ENCODE measurements around the gene STX17.
"Not testable (repeated sequence)": the region's sequence is repeated elsewhere in the genome, so short reads cannot be mapped to it uniquely, and the experiment has no call there.

The STX17 gene

GRCh38 chr9:99978221-99978620 lies 71.8 kb downstream of the STX17 start (continued):
- TF ChIP-seq ZBTB8A (tag by site-specific recombination; IDR thresholded peaks at IDR 0.05) (no peak), GFI1B (tag by site-specific recombination; IDR thresholded peaks at IDR 0.05) (no peak), ZNF10 (tag by site-specific recombination; IDR thresholded peaks at IDR 0.05) (no peak), ZNF837 (tag by site-specific recombination; IDR thresholded peaks at IDR 0.05) (no peak), GLIS2 (tag by site-specific recombination; IDR thresholded peaks at IDR 0.05) (no peak), ZBTB7A (tag by site-specific recombination; IDR thresholded peaks at IDR 0.05; ENCODE audit: low read depth) (no peak), ZNF350 (tag by site-specific recombination; IDR thresholded peaks at IDR 0.05) (no peak)

GRCh38 chr9:99980598-99980997 lies 74.1 kb downstream of the STX17 start:
- H3K36me3 ChIP-seq (ENCODE audit: control insufficient read depth in 2 of 2, insufficient read depth in 1 of 2, low read length in 2 of 2): peaks cover 0 to 20% of the 10 kb centered on the region in 2 experiments; a peak in 2 of 3 replicates
- ChIA-PET CTCF (no interaction called here), POLR2A (no interaction called here)
- TF ChIP-seq ZNF280C (tag by site-specific recombination; IDR thresholded peaks at IDR 0.05) (no peak), ZNF626 (tag by site-specific recombination; IDR thresholded peaks at IDR 0.05) (no peak), RBAK (tag by site-specific recombination; IDR thresholded peaks at IDR 0.05) (no peak), ZNF239 (tag by site-specific recombination; IDR thresholded peaks at IDR 0.05) (no peak), ZNF248 (tag by site-specific recombination; IDR thresholded peaks at IDR 0.05) (no peak), ZNF311 (tag by site-specific recombination; IDR thresholded peaks at IDR 0.05; ENCODE audit: borderline replicate concordance) (no peak), ZNF558 (tag by site-specific recombination; IDR thresholded peaks at IDR 0.05) (no peak), ZNF223 (tag by site-specific recombination; IDR thresholded peaks at IDR 0.05) (no peak), ZNF10 (tag by site-specific recombination; IDR thresholded peaks at IDR 0.05) (no peak), ZSCAN30 (tag by site-specific recombination; IDR thresholded peaks at IDR 0.05) (no peak), ZNF792 (tag by site-specific recombination; IDR thresholded peaks at IDR 0.05) (no peak)
- H3K27ac ChIP-seq (ENCODE audit: extremely low read depth, low read depth, low read length): no peak overlapping the region
- no peaks in the 10 kb centered on the region for H3K4me1 ChIP-seq (ENCODE audit: control insufficient read depth, insufficient read depth, low read length)
- H3K4me3 ChIP-seq (ENCODE audit: low read depth, low read length): no peak overlapping the region
- no peaks in the 10 kb centered on the region for H3K9me3 ChIP-seq (ENCODE audit: control insufficient read depth, insufficient read depth, low read depth, low read length)

DNA sequence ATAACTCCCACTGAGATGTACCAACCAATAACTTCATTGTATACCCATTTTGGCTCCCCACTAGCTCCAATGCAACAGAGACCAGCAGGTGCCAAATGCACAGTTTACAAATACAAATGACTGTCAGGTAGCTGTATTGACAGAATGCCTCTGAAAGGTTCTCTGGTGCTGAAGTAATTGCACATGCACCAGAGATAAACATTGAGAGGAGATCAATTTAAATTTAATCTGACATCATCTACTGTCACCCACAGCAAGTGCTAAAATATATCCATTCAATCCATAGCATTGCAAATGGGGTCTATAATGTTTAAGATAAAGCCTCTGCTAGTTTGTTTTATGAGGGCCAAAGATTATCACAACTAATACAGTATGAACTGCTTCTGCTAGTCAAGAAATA lies 80.2 kb downstream of the STX17 start:
- H3K4me3 ChIP-seq (ENCODE audit: low read depth, low read length): no peak overlapping the region
- ChIA-PET POLR2A (no interaction called here), CTCF (no interaction called here)
- TF ChIP-seq ZNF175 (tag by site-specific recombination; IDR thresholded peaks at IDR 0.05) (no peak), ZNF423 (tag by site-specific recombination; IDR thresholded peaks at IDR 0.05) (no peak)
- no peaks in the 10 kb centered on the region for H3K4me1 ChIP-seq (ENCODE audit: control insufficient read depth, insufficient read depth, low read length)
- H3K36me3 ChIP-seq (ENCODE audit: control insufficient read depth in 2 of 2, insufficient read depth in 1 of 2, low read length in 2 of 2): peaks cover 0 to 15% of the 10 kb centered on the region in 2 experiments; a peak in 2 of 3 replicates
- H3K9me3 ChIP-seq (ENCODE audit: control insufficient read depth, insufficient read depth, low read depth, low read length): no peaks in the 10 kb centered on the region
- no peak overlapping the region for H3K27ac ChIP-seq (ENCODE audit: extremely low read depth, low read depth, low read length)

DNA sequence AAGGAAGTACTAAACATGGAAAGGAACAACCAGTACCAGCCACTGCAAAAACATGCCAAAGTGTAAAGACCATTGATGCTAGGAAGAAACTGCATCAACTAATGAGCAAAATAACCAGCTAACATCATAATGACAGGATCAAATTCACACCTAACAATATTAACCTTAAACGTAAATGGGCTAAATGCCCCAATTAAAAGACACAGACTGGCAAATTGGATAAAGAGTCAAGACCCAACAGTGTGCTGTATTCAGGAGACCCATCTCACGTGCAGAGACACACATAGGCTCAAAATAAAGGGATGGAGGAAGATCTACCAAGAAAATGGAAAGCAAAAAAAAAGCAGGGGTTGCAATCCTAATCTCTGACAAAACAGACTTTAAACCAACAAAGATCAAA lies 84.1 kb downstream of the STX17 start:
- POLR2A ChIA-PET; H3K36me3 ChIP-seq (ENCODE audit: control insufficient read depth in 2 of 2, insufficient read depth in 1 of 2, low read length in 2 of 2); CTCF ChIA-PET; H3K9me3 ChIP-seq (ENCODE audit: control insufficient read depth, insufficient read depth, low read depth, low read length); H3K4me1 ChIP-seq (ENCODE audit: control insufficient read depth, insufficient read depth, low read length); H3K4me3 ChIP-seq (ENCODE audit: low read depth, low read length); H3K27ac ChIP-seq (ENCODE audit: extremely low read depth, low read depth, low read length): not testable (repeated sequence)
- TF ChIP-seq ZNF529 (tag by site-specific recombination; IDR thresholded peaks at IDR 0.05; ENCODE audit: insufficient replicate concordance): peak; percentile 55
